Spleen (tissue), 7 donors: ENCODE measurements around the gene KIAA0825.

ENCODE experiments used
- POLR2A ChIP-seq, 3 donors: fragments of 450-650 bp; IDR thresholded peaks; one replicate each; pipeline ENCODE4 v1.5.1; 2017; ENCODE audit warnings: antibody characterized with exemption in 3 of 3, mild to moderate bottlenecking in 1 of 3
- TF ChIP-seq, protein P1 (sequence below), 11 experiments: fragments of 200-600 bp in 7 of 11; fragments of 450-650 bp in 4 of 11; sonication (generic) in 4 of 11; IDR thresholded peaks in 8 of 11; conservative IDR thresholded peaks in 3 of 11; 1 replicate in 7 of 11; 2 replicates in 4 of 11; pipeline versions ENCODE4 v1.4.0 to v1.8.0; 2016 to 2021; ENCODE audit warnings: antibody characterized with exemption in 11 of 11, inconsistent platforms in 4 of 11, mild to moderate bottlenecking in 1 of 11
- donor health status: DM: no; HTN: no; CAD: no; lungs with moderate emphysema.
- donor health status: DM: no; HTN: no; CAD: no.
- donor health status: DM: no; HTN: no; CAD: no.

DNA sequence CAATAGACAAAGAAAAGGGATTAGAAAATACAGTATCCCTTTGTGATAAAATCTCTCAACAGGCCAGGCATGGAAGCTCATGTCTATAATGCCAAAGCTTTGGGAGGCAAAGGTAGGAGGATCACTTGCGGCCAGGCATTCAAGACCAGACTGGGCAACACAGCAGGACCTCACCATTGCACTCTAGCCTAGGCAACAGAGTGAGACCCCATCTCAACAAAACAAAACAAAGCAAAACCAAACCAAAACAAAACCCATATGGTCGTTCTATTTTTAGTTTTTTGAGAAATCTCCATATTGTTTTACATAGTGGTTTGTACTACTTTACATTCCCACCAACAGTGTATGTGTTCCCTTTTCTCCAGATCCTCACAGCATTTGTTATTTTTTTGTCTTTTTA lies 193.0 kb downstream of the KIAA0825 start:
- no peak for TF ChIP-seq POLR2A (IDR thresholded peaks at IDR 0.05)
- TF ChIP-seq, protein P1, sequence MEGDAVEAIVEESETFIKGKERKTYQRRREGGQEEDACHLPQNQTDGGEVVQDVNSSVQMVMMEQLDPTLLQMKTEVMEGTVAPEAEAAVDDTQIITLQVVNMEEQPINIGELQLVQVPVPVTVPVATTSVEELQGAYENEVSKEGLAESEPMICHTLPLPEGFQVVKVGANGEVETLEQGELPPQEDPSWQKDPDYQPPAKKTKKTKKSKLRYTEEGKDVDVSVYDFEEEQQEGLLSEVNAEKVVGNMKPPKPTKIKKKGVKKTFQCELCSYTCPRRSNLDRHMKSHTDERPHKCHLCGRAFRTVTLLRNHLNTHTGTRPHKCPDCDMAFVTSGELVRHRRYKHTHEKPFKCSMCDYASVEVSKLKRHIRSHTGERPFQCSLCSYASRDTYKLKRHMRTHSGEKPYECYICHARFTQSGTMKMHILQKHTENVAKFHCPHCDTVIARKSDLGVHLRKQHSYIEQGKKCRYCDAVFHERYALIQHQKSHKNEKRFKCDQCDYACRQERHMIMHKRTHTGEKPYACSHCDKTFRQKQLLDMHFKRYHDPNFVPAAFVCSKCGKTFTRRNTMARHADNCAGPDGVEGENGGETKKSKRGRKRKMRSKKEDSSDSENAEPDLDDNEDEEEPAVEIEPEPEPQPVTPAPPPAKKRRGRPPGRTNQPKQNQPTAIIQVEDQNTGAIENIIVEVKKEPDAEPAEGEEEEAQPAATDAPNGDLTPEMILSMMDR (IDR thresholded peaks at IDR 0.05 in 8 of 11, conservative IDR thresholded peaks at IDR 0.05 in 3 of 11): no peak
